HEK293T (cell line): Measurements from ENCODE around the gene SNCA.

ENCODE experiments used
- CTCF ChIA-PET: fragments of 350-600 bp; formaldehyde crosslinking; extraction: SDS; loops from one replicate; lab custom pipeline; 2021; ENCODE audit warnings: antibody characterized with exemption, inconsistent platforms; lab: Yijun Ruan, JAX
- POLR2A ChIA-PET: fragments of 350-600 bp; formaldehyde crosslinking; extraction: SDS; loops from one replicate; lab custom pipeline; 2020; ENCODE audit warnings: antibody characterized with exemption, inconsistent platforms; lab: Yijun Ruan, JAX
- DNase-seq: peaks from one replicate; pipeline ENCODE4 v3.0.0; 2012; ENCODE audit warnings: mixed read lengths; ENCODE audit errors: extremely low spot score
- ARNT ChIP-seq: fragments of 450-650 bp; IDR thresholded peaks from 2 replicates; pipeline ENCODE4 v1.6.1; 2017; ENCODE audit warnings: mild to moderate bottlenecking
- BHLHE40 ChIP-seq: fragments of 450-650 bp; IDR thresholded peaks from 2 replicates; pipeline ENCODE4 v1.6.1; 2016; ENCODE audit warnings: mild to moderate bottlenecking, moderate library complexity, borderline replicate concordance
- CTBP1 ChIP-seq: fragments of 450-650 bp; IDR thresholded peaks from 2 replicates; pipeline ENCODE4 v1.6.1; 2016; ENCODE audit warnings: borderline replicate concordance
- ELF4 ChIP-seq: fragments of 450-650 bp; IDR thresholded peaks from 2 replicates; pipeline ENCODE4 v1.6.1; 2017; ENCODE audit warnings: antibody characterized with exemption
- FOXA1 ChIP-seq: fragments of 450-650 bp; IDR thresholded peaks from 2 replicates; pipeline ENCODE4 v1.6.1; 2016; ENCODE audit warnings: mild to moderate bottlenecking
- FOXK2 ChIP-seq: fragments of 450-650 bp; IDR thresholded peaks from 2 replicates; pipeline ENCODE4 v1.6.1; 2016; ENCODE audit warnings: mild to moderate bottlenecking
- FOXM1 ChIP-seq: fragments of 450-650 bp; IDR thresholded peaks from 2 replicates; pipeline ENCODE4 v1.6.1; 2017; ENCODE audit warnings: mild to moderate bottlenecking, borderline replicate concordance
- HDGF ChIP-seq: fragments of 450-650 bp; IDR thresholded peaks from 2 replicates; pipeline ENCODE4 v1.6.1; 2017; ENCODE audit warnings: antibody characterized with exemption, borderline replicate concordance
- L3MBTL2 ChIP-seq: fragments of 450-650 bp; conservative IDR thresholded peaks from 2 replicates; pipeline ENCODE4 v1.6.1; 2016; ENCODE audit warnings: mild to moderate bottlenecking
- LEF1 ChIP-seq: fragments of 450-650 bp; IDR thresholded peaks from 2 replicates; pipeline ENCODE4 v1.6.1; 2017; ENCODE audit warnings: mild to moderate bottlenecking, borderline replicate concordance
- NFRKB ChIP-seq: fragments of 450-650 bp; IDR thresholded peaks from 2 replicates; pipeline ENCODE4 v1.6.1; 2016; ENCODE audit warnings: mild to moderate bottlenecking, moderate library complexity
- PKNOX1 ChIP-seq: fragments of 450-650 bp; IDR thresholded peaks from 2 replicates; pipeline ENCODE4 v1.6.1; 2016
- SP1 ChIP-seq: fragments of 450-650 bp; IDR thresholded peaks from 2 replicates; pipeline ENCODE4 v1.6.1; 2017
- SUZ12 ChIP-seq: fragments of 450-650 bp; IDR thresholded peaks from 2 replicates; pipeline ENCODE4 v1.6.1; 2016; ENCODE audit warnings: mild to moderate bottlenecking
- TARDBP ChIP-seq: fragments of 450-650 bp; IDR thresholded peaks from 2 replicates; pipeline ENCODE4 v1.6.1; 2016
- ZNF384 ChIP-seq: fragments of 450-650 bp; IDR thresholded peaks from 2 replicates; pipeline ENCODE4 v1.6.1; 2016

SNCA gene

GRCh38 chr4:89752932-89753598, 83.9 kb downstream of the SNCA start:
- CTCF ChIA-PET = interaction anchor here (0.6 to 1.5 kb wide), 2 partner anchors 95 to 110 kb away, joined by 3 read pairs; no protein-coding TSS in a partner anchor
- DNase-seq = peak; percentile 21
- POLR2A ChIA-PET = interaction anchor here (1.0 kb wide), 1 partner anchor 1230 kb away, joined by 3 read pairs; the partner anchor contains the start of gene PYURF
- TF ChIP-seq ZNF384 (no peak), ELF4 (no peak), CTBP1 (peak; percentile 67), BHLHE40 (no peak)

- ChIA-PET POLR2A (no interaction called here), CTCF (no interaction called here)
- DNase-seq = no peak
- TF ChIP-seq FOXK2 = no peak
- TF ChIP-seq BHLHE40 = no peak
Observed at GRCh38 chr4:89751416-89751815, 85.5 kb downstream of the SNCA start.

GRCh38 chr4:89746377-89746776, 90.6 kb downstream of the SNCA start:
- TF ChIP-seq FOXK2 (no peak), BHLHE40 (no peak), FOXA1 (no peak), ZNF384 (no peak), CTBP1 (no peak), NFRKB (no peak), HDGF (no peak), L3MBTL2 (no peak), ELF4 (no peak), ARNT (no peak), SP1 (no peak), FOXM1 (no peak)
- CTCF ChIA-PET = interaction anchor here (0.7 kb wide), 1 partner anchor 9 kb away, joined by 3 read pairs; no protein-coding TSS in a partner anchor
- POLR2A ChIA-PET = no interaction called here
- DNase-seq = no peak

GRCh38 chr4:89745708-89746107, 91.3 kb downstream of the SNCA start:
- ChIA-PET POLR2A (no interaction called here), CTCF (no interaction called here)
- DNase-seq = no peak
- TF ChIP-seq ARNT = no peak
- no peak for TF ChIP-seq FOXK2

- TF ChIP-seq ELF4 (no peak), HDGF (no peak), SUZ12 (no peak), BHLHE40 (no peak), TARDBP (no peak), L3MBTL2 (no peak), LEF1 (no peak), FOXM1 (no peak), ZNF384 (no peak)
- ChIA-PET CTCF (no interaction called here), POLR2A (no interaction called here)
- no peak for DNase-seq
Observed at GRCh38 chr4:89744914-89745313, 92.0 kb downstream of the SNCA start.

GRCh38 chr4:89741768-89742167, 95.2 kb downstream of the SNCA start:
- TF ChIP-seq LEF1 (no peak), FOXM1 (no peak)
- DNase-seq = no peak
- ChIA-PET CTCF (no interaction called here), POLR2A (no interaction called here)

- no peak for DNase-seq
- ChIA-PET CTCF (no interaction called here), POLR2A (no interaction called here)
- no peak for TF ChIP-seq ELF4
- no peak for TF ChIP-seq CTBP1
- TF ChIP-seq FOXM1 = no peak
- TF ChIP-seq ARNT = no peak
- TF ChIP-seq SP1 = no peak
- TF ChIP-seq NFRKB = no peak
- no peak for TF ChIP-seq BHLHE40
- TF ChIP-seq L3MBTL2 = no peak
- TF ChIP-seq ZNF384 = no peak
- TF ChIP-seq PKNOX1 = no peak
- TF ChIP-seq SUZ12 = no peak
Observed at GRCh38 chr4:89739311-89739988, 97.5 kb downstream of the SNCA start.

GRCh38 chr4:89737888-89738287, 99.1 kb downstream of the SNCA start:
- no peak for DNase-seq
- TF ChIP-seq TARDBP = no peak
- TF ChIP-seq ARNT = no peak
- TF ChIP-seq FOXA1 = no peak
- no peak for TF ChIP-seq SUZ12
- no peak for TF ChIP-seq ZNF384
- no peak for TF ChIP-seq FOXM1
- no peak for TF ChIP-seq CTBP1
- TF ChIP-seq FOXK2 = no peak
- no peak for TF ChIP-seq L3MBTL2
- TF ChIP-seq SP1 = no peak
- no peak for TF ChIP-seq HDGF
- no peak for TF ChIP-seq NFRKB
- ChIA-PET CTCF (no interaction called here), POLR2A (no interaction called here)
